Neutrophil (primary cell): ENCODE data around the gene RMDN2.

ENCODE experiments used
- H3K27ac ChIP-seq: fragments of 200-600 bp; sonication (generic); 2 replicates; pipeline ENCODE4 v1.5.1; 2016; ENCODE audit warnings: mild to moderate bottlenecking, moderate library complexity
- H3K27me3 ChIP-seq: fragments of 200-600 bp; sonication (generic); 2 replicates; pipeline ENCODE4 v1.6.0; 2016; ENCODE audit warnings: mild to moderate bottlenecking
- H3K36me3 ChIP-seq: fragments of 200-600 bp; sonication (generic); 2 replicates; pipeline ENCODE4 v1.5.1; 2017
- H3K4me1 ChIP-seq, 2 experiments: fragments of 200-600 bp in 1 of 2; sonication (generic) in 1 of 2; 1 replicate in 1 of 2; 2 replicates in 1 of 2; pipeline versions ENCODE4 v1.5.1 to v1.6.1; 2013 to 2016; ENCODE audit warnings: low read depth in 1 of 2, low read length in 1 of 2, mild to moderate bottlenecking in 1 of 2, moderate library complexity in 1 of 2; ENCODE audit not compliant: control insufficient read depth in 1 of 2, insufficient read depth in 1 of 2
- H3K4me3 ChIP-seq, 2 experiments: fragments of 200-600 bp in 1 of 2; sonication (generic) in 1 of 2; 1 replicate in 1 of 2; 2 replicates in 1 of 2; pipeline ENCODE4 v1.5.1; 2013 to 2016; ENCODE audit warnings: low read depth in 1 of 2, low read length in 1 of 2, mild to moderate bottlenecking in 1 of 2, moderate library complexity in 1 of 2
- H3K9me3 ChIP-seq: fragments of 200-600 bp; sonication (generic); 2 replicates; pipeline ENCODE4 v1.5.1; 2016
- CTCF ChIP-seq: fragments of 200-600 bp; sonication (generic); IDR thresholded peaks from 2 replicates; pipeline ENCODE4 v1.5.1; 2016; ENCODE audit warnings: antibody characterized with exemption

The RMDN2 gene

DNA sequence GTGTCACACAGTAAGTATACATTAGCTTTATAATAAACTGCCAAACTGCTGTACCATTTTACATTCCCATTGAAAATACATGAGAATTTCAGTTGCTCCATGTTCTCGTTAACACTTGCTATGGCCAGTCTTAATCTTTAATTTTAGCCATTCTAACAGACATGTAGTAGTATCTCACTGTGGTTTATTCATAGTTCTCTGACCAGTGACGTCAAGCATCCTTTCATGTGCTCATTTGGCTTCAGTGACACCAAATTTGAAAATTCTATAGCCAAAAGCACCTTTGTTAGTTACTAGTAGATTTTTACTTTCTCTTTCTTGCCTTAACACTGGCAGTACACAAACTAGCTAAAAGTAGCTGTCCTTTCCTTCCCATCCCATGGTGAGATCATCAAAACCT lies 107.9 kb downstream of the RMDN2 start:
- no peak for TF ChIP-seq CTCF
- no peak overlapping the region for H3K27ac ChIP-seq
- H3K4me3 ChIP-seq = no peak overlapping the region
- peaks cover 57% of the 10 kb centered on the region for H3K27me3 ChIP-seq
- H3K4me1 ChIP-seq = no peaks in the 10 kb centered on the region
- no peaks in the 10 kb centered on the region for H3K9me3 ChIP-seq
- no peaks in the 10 kb centered on the region for H3K36me3 ChIP-seq

DNA sequence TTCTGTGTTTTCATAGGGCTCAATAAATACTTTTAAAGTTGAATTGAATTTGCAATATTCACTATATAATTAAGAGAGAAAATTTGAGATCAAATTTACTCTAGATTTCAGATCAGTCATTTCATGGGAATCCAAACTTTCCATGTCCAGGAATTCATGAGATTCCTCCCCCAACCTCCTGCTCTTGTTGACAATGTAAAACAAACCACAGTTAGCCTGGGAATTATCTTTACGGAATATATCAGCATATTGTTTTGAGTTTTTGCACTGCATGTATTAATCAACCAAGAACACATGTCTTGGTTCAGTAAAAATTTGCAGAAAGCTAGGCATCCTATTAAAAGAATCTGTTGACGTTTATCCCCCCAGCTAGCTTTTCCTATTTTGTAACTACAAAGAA lies 108.6 kb downstream of the RMDN2 start:
- Histone ChIP-seq H3K4me3 (no peak overlapping the region), H3K36me3 (no peaks in the 10 kb centered on the region), H3K4me1 (no peaks in the 10 kb centered on the region), H3K27me3 (peaks cover 64% of the 10 kb centered on the region), H3K9me3 (no peaks in the 10 kb centered on the region), H3K27ac (no peak overlapping the region)
- TF ChIP-seq CTCF = no peak

- H3K4me3 ChIP-seq = no peak overlapping the region
- H3K4me1 ChIP-seq = no peaks in the 10 kb centered on the region
- peaks cover 83% of the 10 kb centered on the region for H3K27me3 ChIP-seq
- H3K36me3 ChIP-seq = no peaks in the 10 kb centered on the region
- H3K27ac ChIP-seq = no peak overlapping the region
- TF ChIP-seq CTCF = no peak
- H3K9me3 ChIP-seq = no peaks in the 10 kb centered on the region
These were observed 110.9 kb downstream of the RMDN2 start for GRCh38 chr2:38035968-38036367.

DNA sequence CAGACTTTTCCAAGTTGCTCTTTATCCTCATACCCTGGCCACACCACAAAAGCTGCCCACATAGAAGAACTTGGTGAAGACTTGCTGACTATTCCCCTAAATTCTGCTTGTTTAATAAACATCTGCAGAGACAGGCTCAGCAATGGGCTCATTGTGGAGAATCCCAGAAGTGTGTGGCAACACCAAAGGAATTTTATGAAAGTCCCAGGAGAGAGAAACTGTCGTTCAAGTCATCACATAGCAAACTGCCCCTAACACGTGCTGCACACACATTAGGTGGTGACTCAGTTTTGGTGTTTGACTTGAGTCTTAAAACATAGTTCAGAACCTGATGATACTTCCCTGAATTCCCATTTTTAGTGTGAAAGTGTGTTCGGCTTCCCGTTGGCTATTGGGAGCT lies 112.2 kb downstream of the RMDN2 start:
- H3K36me3 ChIP-seq = no peaks in the 10 kb centered on the region
- no peaks in the 10 kb centered on the region for H3K9me3 ChIP-seq
- no peak overlapping the region for H3K4me3 ChIP-seq
- no peak for TF ChIP-seq CTCF
- H3K4me1 ChIP-seq = no peaks in the 10 kb centered on the region
- peaks cover 80% of the 10 kb centered on the region for H3K27me3 ChIP-seq
- no peak overlapping the region for H3K27ac ChIP-seq

GRCh38 chr2:38037757-38038621 lies 112.9 kb downstream of the RMDN2 start:
- H3K4me3 ChIP-seq = no peak overlapping the region
- TF ChIP-seq CTCF = no peak
- H3K27me3 ChIP-seq = peaks cover 73% of the 10 kb centered on the region
- H3K36me3 ChIP-seq = no peaks in the 10 kb centered on the region
- H3K4me1 ChIP-seq = no peaks in the 10 kb centered on the region
- no peak overlapping the region for H3K27ac ChIP-seq
- no peaks in the 10 kb centered on the region for H3K9me3 ChIP-seq
